ENCODE measurements around the gene PLXNA1.

DNA sequence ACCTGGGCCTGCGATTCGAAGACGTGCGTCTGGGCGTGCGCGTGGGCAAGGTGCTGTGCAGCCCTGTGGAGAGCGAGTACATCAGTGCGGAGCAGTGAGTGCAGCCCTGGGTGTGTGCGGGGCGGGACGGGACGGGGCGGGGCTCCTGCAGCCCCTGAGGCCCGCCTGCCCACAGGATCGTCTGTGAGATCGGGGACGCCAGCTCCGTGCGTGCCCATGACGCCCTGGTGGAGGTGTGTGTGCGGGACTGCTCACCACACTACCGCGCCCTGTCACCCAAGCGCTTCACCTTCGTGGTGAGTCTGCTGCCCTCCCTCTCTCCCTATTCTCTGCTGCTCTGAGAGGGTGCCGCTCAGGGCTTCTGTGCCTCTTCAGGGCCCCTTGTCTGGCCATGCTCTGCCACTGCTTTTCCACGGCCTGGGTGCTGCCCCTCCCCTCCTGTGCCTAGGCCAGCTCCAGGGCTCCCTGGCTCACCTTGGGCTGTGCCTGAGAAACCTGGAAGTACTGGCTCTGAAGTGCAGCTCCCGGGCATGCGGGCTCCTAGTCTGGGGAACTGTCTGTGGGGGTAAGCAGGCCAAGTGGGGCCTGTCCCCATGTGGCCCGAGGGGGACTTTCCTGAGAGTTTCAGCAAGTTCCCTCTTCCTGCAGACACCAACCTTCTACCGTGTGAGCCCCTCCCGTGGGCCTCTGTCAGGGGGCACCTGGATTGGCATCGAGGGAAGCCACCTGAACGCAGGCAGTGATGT, 31.8 kb downstream of the PLXNA1 start:
- TF ChIP-seq POLR2AphosphoS5 (IDR thresholded peaks at IDR 0.05; ENCODE audit: low read depth, low read length), result no peak
- TF ChIP-seq POLR2A (IDR thresholded peaks at IDR 0.05; ENCODE audit: low read depth, low read length), result no peak
- no peak for TF ChIP-seq TAF1 (IDR thresholded peaks at IDR 0.05; ENCODE audit: low read depth, low read length)

All from GM12891 (cell line).